GM12892 (cell line): ENCODE results near the gene FUT1.

ENCODE experiments used
- DNase-seq: peaks from one replicate; pipeline ENCODE4 v3.0.0; 2011; ENCODE audit not compliant: insufficient read length
- FAIRE-seq: peaks from 2 replicates; lab custom pipeline; 2011; peaks lifted over from hg19 to GRCh38; lab: Jason Lieb, UNC
- POLR2A ChIP-seq: IDR thresholded peaks from 2 replicates; pipeline ENCODE4 v1.6.1; 2011; ENCODE audit warnings: low read depth, low read length, control low read depth
- POLR2AphosphoS5 ChIP-seq: IDR thresholded peaks from 2 replicates; pipeline ENCODE4 v1.6.1; 2011; ENCODE audit warnings: low read depth, low read length, control low read depth
- TAF1 ChIP-seq: IDR thresholded peaks from 2 replicates; pipeline ENCODE4 v1.6.1; 2011; ENCODE audit warnings: low read depth, mild to moderate bottlenecking, control low read depth, low read length, borderline replicate concordance

Gene FUT1

GRCh38 chr19:48735031-48735615, 17.3 kb downstream of the FUT1 start:
- TF ChIP-seq POLR2AphosphoS5 (no peak), TAF1 (no peak), POLR2A (no peak)
- no peak for DNase-seq
- FAIRE-seq, result no peak

GRCh38 chr19:48734625-48735024, 17.8 kb downstream of the FUT1 start:
- TF ChIP-seq POLR2A, result no peak
- TF ChIP-seq TAF1, result no peak
- TF ChIP-seq POLR2AphosphoS5, result no peak
- no peak for DNase-seq
- FAIRE-seq, result no peak

GRCh38 chr19:48731452-48731851, 21.0 kb downstream of the FUT1 start:
- TF ChIP-seq POLR2AphosphoS5, result no peak
- no peak for TF ChIP-seq TAF1
- TF ChIP-seq POLR2A, result no peak
- no peak for DNase-seq
- FAIRE-seq, result no peak

GRCh38 chr19:48728911-48729664, 23.4 kb downstream of the FUT1 start:
- DNase-seq (no peak), FAIRE-seq (no peak)
- TF ChIP-seq TAF1 (no peak), POLR2A (no peak), POLR2AphosphoS5 (no peak)

GRCh38 chr19:48726556-48726955, 25.9 kb downstream of the FUT1 start:
- no peak for FAIRE-seq
- no peak for TF ChIP-seq POLR2A
- DNase-seq, result no peak

GRCh38 chr19:48724796-48725753, 27.4 kb downstream of the FUT1 start:
- FAIRE-seq (no peak), DNase-seq (no peak)
- no peak for TF ChIP-seq POLR2AphosphoS5
- no peak for TF ChIP-seq POLR2A
- no peak for TF ChIP-seq TAF1

GRCh38 chr19:48722196-48722708, 30.2 kb downstream of the FUT1 start:
- FAIRE-seq, result no peak
- no peak for TF ChIP-seq POLR2AphosphoS5
- no peak for TF ChIP-seq TAF1
- no peak for TF ChIP-seq POLR2A
- DNase-seq, result no peak

GRCh38 chr19:48720613-48721296, 31.7 kb downstream of the FUT1 start:
- peak; percentile 47; the same call in 1 of the 2 replicates for TF ChIP-seq POLR2A
- TF ChIP-seq TAF1, result no peak
- DNase-seq (peak; percentile 97), FAIRE-seq (peak; percentile 98)

GRCh38 chr19:48720251-48720612, 32.2 kb downstream of the FUT1 start:
- DNase-seq, result no peak
- FAIRE-seq, result no peak
- TF ChIP-seq TAF1, result no peak
- TF ChIP-seq POLR2A, result no peak
- TF ChIP-seq POLR2AphosphoS5, result no peak

GRCh38 chr19:48719263-48720171, 32.9 kb downstream of the FUT1 start, which contains the start of gene MAMSTR:
Gene MAMSTR, minus strand, starts transcription at chr19:48719725. Its CDS starts 694 bp downstream, at chr19:48719031.
- no peak for TF ChIP-seq POLR2AphosphoS5
- no peak for TF ChIP-seq TAF1
- TF ChIP-seq POLR2A, result no peak
- FAIRE-seq (no peak), DNase-seq (no peak)
